Suprapubic skin (tissue), 4 donors: ENCODE data around the gene CBX2.

Experiments used
- POLR2A ChIP-seq, 2 donors: fragments of 450-650 bp; IDR thresholded peaks; one replicate each; pipeline ENCODE4 v1.6.1; 2017; ENCODE audit warnings: antibody characterized with exemption in 2 of 2, mild to moderate bottlenecking in 2 of 2, moderate library complexity in 2 of 2
- POLR2AphosphoS5 ChIP-seq, 3 donors: sonication (generic); formaldehyde crosslinking; IDR thresholded peaks; one replicate each; pipeline ENCODE4 v1.6.1; 2017; ENCODE audit warnings: antibody characterized with exemption in 3 of 3

GRCh38 chr17:79825580-79825921, 47.6 kb downstream of the CBX2 start:
- TF ChIP-seq POLR2A (IDR thresholded peaks at IDR 0.05) = no peak
- no peak for TF ChIP-seq POLR2AphosphoS5 (IDR thresholded peaks at IDR 0.05)
